CD4-positive, alpha-beta T cell treated with Interleukin-17A for 1 hour (primary cell): ENCODE measurements around the gene KCNE5.
"Not testable (repeated sequence)": the region's sequence is repeated elsewhere in the genome, so short reads cannot be mapped to it uniquely, and the experiment has no call there.

ENCODE experiments used
- DNase-seq: peaks from one replicate; pipeline ENCODE4 v3.0.0-alpha.2; 2020

The KCNE5 gene

DNA sequence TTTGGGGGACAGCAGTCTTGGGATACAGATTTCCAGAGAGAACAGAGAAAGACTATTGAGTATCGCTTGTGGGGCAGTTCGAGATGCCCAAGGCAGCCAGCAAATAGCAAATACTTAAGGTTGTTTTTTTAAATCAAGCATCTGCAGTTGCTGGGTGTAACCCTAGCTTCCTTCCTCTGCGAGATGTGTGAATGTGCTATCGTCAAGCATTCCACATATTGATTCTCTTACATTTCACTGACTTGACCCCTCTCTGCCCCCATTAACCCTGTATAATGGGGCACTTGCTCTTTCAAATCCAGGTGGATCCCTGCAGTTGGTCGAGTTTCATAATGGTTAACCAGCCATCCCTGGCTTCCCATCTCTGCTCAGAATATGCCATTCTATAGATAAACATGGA lies 23.5 kb downstream of the KCNE5 start:
- DNase-seq, result no peak

DNA sequence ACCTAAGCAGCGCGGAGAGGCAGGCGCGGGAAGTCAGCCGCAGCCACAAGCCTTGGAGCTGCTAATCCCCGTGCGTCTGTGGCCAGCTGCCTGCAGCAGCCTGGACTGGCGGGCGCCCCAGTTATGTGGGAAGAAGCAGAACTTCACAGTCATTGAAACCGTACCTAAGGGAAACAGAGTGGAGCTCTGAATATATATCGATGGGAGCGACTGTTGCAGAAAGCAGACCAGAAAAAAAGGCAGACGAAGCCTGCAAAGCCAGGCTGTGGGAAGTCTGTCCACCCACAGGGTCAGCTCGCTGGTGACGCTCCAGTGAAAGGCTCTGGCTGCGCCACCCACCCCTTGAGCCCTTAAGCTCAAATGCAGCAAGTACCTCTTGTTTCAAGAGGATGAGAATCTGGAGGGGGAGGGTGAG lies 24.7 kb downstream of the KCNE5 start:
- DNase-seq, result no peak

DNA sequence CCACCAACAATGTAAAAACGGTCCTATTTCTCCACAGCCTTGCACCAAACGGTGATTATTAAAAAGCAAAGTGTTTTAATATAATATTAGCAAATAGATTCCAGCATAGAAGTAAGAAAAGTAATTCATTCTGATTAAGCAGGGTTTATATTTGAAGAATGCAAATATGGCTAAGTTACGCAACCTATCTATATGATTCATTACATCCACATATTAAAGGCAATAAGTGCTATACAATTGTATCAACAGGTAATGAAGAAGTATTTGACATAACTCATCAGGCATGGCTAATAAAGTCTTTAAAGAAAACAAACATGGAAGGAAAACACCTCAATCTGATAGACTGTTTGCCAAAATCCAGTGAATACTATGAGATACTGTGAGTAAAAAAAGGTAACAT lies 29.0 kb downstream of the KCNE5 start:
- no peak for DNase-seq

DNA sequence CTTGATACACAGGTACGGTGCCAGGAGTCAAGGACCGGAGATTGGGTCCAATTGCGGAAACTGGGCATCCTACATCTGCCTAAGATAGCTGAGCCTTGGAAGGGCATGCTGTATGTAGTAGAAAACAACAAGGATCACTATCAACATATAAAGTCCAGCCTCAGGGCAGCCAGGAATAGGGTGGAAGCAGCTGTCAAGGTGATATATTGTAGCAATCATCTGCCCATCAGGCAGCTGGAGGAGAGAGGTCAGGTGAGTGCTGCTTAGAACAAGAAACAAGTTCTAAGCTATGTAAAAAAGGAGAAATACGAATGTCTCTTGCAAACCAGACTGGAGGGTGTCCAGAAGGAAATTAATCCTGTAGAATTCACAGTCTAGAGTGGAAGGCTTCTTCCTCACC lies 34.8 kb downstream of the KCNE5 start:
- no peak for DNase-seq

DNA sequence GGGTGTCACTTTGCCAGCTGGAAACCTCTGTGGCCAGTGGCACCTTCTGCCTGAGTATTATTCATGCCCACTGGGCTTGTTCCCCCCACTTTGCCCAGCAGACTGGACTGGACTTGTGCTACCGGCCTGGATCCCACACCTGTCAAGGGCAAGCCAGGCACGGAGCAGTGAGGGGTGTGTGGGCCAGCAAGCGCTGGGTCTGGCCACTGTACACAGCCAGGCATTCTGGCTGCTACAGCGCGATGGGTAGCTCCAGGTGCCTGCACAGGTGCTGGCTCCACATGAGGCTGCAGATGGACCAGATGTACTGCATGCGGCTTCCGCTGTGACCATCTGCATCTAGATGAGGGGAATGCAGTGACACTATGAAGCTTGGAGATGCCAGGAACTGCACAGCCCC lies 39.5 kb downstream of the KCNE5 start:
- no peak for DNase-seq

DNA sequence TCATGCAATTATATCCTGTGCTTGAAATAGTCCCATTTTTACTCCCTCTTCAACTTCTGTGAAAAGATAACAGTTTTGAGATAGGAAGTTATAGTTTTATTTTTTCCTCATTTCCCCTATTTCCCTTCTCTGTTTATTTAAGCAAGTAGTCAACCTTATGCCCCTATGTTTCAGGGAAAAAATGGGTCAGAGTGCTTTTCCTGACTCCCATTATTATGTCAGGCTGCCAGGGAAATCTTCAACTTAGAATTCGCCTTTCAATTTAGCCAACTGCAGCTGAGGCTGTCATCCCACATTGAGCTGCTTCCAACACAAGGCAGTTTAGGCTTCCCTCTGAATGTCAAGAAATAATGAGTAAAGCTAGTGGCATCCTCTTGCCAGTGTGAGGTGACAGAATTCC lies 46.1 kb downstream of the KCNE5 start:
- no peak for DNase-seq

DNA sequence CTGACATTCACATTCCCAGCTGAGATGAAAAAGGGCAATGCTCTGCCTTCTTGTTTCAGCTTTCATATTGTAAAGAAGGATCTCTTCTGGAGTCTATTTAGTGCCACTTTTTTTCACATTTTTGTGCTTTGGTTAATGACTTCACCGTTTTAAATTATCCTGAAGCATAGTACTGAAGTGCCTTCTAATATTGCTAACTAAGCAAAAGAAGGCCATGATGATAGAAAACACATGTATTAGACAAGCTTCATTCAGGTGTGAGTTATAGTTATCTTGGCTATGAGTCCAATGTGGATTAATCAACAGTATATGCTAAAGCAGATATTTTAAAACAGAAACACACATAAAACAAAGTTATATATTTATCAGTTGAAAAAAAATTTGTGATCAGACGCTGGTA lies 47.9 kb downstream of the KCNE5 start:
- no peak for DNase-seq

DNA sequence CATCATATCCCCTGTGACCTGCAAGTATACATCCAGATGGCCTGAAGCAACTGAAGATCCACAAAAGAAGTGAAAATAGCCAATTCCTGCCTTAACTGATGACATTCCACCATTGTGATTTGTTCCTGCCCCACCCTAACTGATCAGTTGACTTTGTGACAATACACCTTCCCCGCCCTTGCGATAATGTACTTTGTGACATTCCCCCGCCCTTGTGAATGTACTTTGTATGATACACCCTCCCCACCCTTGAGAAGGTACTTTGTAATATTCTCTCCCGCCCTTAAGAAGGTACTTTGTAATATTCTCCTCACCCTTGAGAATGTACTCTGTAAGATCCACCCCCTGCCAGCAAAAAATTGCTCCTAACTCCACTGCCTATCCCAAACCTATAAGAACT lies 48.9 kb downstream of the KCNE5 start:
- not testable (repeated sequence) for DNase-seq
